HL-60 (cell line): Measurements from ENCODE around the gene NR2F1-AS1.

ENCODE experiments used
- CTCF ChIP-seq: IDR thresholded peaks from one replicate; pipeline ENCODE4 v1.5.1; 2011; ENCODE audit warnings: low read length, control low read depth, inconsistent platforms; ENCODE audit not compliant: insufficient read depth
- GABPA ChIP-seq: IDR thresholded peaks from 2 replicates; pipeline ENCODE4 v1.6.1; 2012; ENCODE audit warnings: low read depth
- POLR2AphosphoS5 ChIP-seq: IDR thresholded peaks from 2 replicates; pipeline ENCODE4 v1.6.1; 2012; ENCODE audit warnings: low read depth
- REST ChIP-seq: IDR thresholded peaks from 2 replicates; pipeline ENCODE4 v1.6.1; 2012; ENCODE audit warnings: low read depth; ENCODE audit not compliant: insufficient replicate concordance
- SPI1 ChIP-seq: IDR thresholded peaks from 2 replicates; pipeline ENCODE4 v1.6.1; 2012; ENCODE audit warnings: low read depth, mild to moderate bottlenecking, borderline replicate concordance

- TF ChIP-seq REST (no peak), CTCF (no peak), POLR2AphosphoS5 (no peak), GABPA (no peak), SPI1 (no peak)
Measured at GRCh38 chr5:93510626-93511380, 70.2 kb downstream of the NR2F1-AS1 start.
